NCI-H345 treated with DMSO at 0.1 percent for 48 hours (cell line): ENCODE results near the gene BCL2.
"Not testable (repeated sequence)": the region's sequence is repeated elsewhere in the genome, so short reads cannot be mapped to it uniquely, and the experiment has no call there.

Source experiments
- DNase-seq: peaks from one replicate; lab custom pipeline; 2025; ENCODE audit not compliant: unreplicated experiment; lab: John Stamatoyannopoulos, UW

BCL2 gene

GRCh38 chr18:63206433-63207142 is 113.0 kb downstream of the BCL2 start:
- no peak for DNase-seq

GRCh38 chr18:63205791-63206252 is 113.7 kb downstream of the BCL2 start:
- DNase-seq, result no peak

GRCh38 chr18:63203497-63203896 is 116.1 kb downstream of the BCL2 start:
- no peak for DNase-seq

- DNase-seq, result no peak
Measured at GRCh38 chr18:63202828-63203227, 116.7 kb downstream of the BCL2 start.

GRCh38 chr18:63201456-63201855 is 118.1 kb downstream of the BCL2 start:
- DNase-seq, result not testable (repeated sequence)

GRCh38 chr18:63199743-63200241 is 119.8 kb downstream of the BCL2 start:
- no peak for DNase-seq

- no peak for DNase-seq
Measured at GRCh38 chr18:63198868-63199742, 120.5 kb downstream of the BCL2 start.

- no peak for DNase-seq
Measured at GRCh38 chr18:63198098-63198760, 121.3 kb downstream of the BCL2 start.

GRCh38 chr18:63197246-63197869 is 122.2 kb downstream of the BCL2 start:
- no peak for DNase-seq

GRCh38 chr18:63195326-63196159 is 124.0 kb downstream of the BCL2 start:
- no peak for DNase-seq

- DNase-seq, result no peak
Measured at GRCh38 chr18:63192885-63193349, 126.7 kb downstream of the BCL2 start.

GRCh38 chr18:63192126-63192884 is 127.3 kb downstream of the BCL2 start:
- DNase-seq, result no peak

GRCh38 chr18:63191413-63191812 is 128.2 kb downstream of the BCL2 start:
- DNase-seq, result no peak

- not testable (repeated sequence) for DNase-seq
Measured at GRCh38 chr18:63190838-63191237, 128.7 kb downstream of the BCL2 start.

- no peak for DNase-seq
Measured at GRCh38 chr18:63189817-63190216, 129.8 kb downstream of the BCL2 start.

- DNase-seq, result no peak
Measured at GRCh38 chr18:63189041-63189440, 130.5 kb downstream of the BCL2 start.

GRCh38 chr18:63187791-63188460 is 131.6 kb downstream of the BCL2 start:
- no peak for DNase-seq

- DNase-seq, result no peak
Measured at GRCh38 chr18:63187223-63187574, 132.4 kb downstream of the BCL2 start.
